ENCODE results near the gene VPS33B. TPM values are rescaled to one million over a fixed set of nuclear protein-coding genes. Genes with fewer than 3 reads are reported as not detected.

VPS33B gene
- total and polyA plus RNA-seq, 4 donors: 1.3 to 8.9 (median 4.5) TPM

DNA sequence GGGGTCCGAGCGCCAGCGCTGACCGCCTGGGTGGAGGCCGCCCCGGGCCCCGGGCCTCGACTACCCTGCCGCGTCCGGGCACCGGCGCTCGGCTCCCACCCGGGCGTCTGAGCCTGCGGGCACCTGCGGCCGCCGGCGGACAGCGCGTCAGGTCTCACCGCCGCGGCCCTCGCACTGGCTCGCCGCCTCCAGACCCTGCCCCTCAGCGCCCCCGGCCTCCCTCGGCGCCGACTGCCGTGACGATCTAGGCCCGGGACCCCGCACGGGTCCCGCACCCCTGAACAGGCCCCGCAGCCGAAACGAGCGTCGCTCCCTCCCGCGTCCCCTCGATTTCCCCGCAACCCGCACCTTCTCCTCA is 28.4 kb downstream of the VPS33B start:
- peaks cover 2 to 10% (median 6%) of the 10 kb centered on the region in 4 donors for H3K36me3 ChIP-seq (ENCODE audit: control insufficient read depth in 4 of 4, insufficient read depth in 3 of 4, low read depth in 1 of 4, low read length in 3 of 4)
- TF ChIP-seq TAF1 (conservative IDR thresholded peaks at IDR 0.05): no peak
- TF ChIP-seq RXRA (IDR thresholded peaks at IDR 0.05): no peak
- no peaks in the 10 kb centered on the region for H3K9me3 ChIP-seq (ENCODE audit: control insufficient read depth in 4 of 4, low read length in 3 of 4)
- under 1% methylated on average over 50 of the region's 50 CpGs for WGBS
- H3K4me3 ChIP-seq (ENCODE audit: low read depth in 1 of 3, low read length in 3 of 3): peak overlapping the region; percentile 65 to 95 (median 92)
- H3K27me3 ChIP-seq (ENCODE audit: control insufficient read depth in 4 of 4, insufficient read depth in 4 of 4, low read length in 3 of 4): no peaks in the 10 kb centered on the region
- peak overlapping the region in 1 of 2 donors; percentile 77 for H3K9ac ChIP-seq (ENCODE audit: low read depth in 1 of 2, low read length in 2 of 2)
- peak overlapping the region in 1 of 2 donors; percentile 48 for H3K27ac ChIP-seq (ENCODE audit: low read depth in 1 of 2, low read length in 2 of 2)
- DNase-seq (ENCODE audit: low spot score): peak; percentile 48
- peaks cover 3 to 17% (median 7%) of the 10 kb centered on the region in 4 donors for H3K4me1 ChIP-seq (ENCODE audit: control insufficient read depth in 4 of 4, insufficient read depth in 4 of 4, low read length in 3 of 4)

DNA sequence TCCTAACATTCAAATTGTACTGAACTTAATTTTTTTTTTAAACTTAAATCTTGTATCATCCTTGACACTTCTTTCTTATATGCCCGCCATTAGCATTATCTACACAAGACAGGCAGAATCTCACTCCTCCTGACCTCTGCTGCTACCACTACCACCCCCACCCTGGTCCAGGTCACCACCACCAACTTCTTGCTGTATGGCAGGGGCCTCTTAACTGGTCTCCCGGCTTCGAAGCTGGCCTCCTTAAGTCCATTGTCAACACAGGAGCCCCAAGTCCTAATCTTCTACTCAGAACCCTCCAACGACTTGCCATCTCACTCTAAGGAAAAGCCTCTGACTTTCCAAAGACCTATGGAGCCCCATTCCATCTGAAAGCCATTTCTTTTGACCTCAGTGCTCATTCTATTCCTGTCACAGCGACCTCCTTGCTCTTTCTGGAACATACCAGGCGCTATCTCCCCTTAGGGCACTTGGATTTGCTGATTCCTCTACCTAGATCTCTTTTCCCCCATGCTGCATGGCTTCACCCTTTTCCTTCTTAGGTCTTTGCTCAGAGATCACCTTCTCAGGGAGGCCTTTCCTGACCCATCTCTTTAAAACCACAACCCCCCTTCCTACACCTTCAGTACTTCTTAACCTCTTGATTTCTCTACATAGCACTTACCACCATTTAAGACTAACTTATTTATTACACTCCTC is 30.7 kb downstream of the VPS33B start:
- peak; percentile 49 for DNase-seq (ENCODE audit: low spot score)
- no peak overlapping the region for H3K9ac ChIP-seq (ENCODE audit: low read depth in 1 of 2, low read length in 2 of 2)
- 91% methylated on average over 6 of the region's 6 CpGs for WGBS
- H3K27me3 ChIP-seq (ENCODE audit: control insufficient read depth in 4 of 4, insufficient read depth in 4 of 4, low read length in 3 of 4): no peaks in the 10 kb centered on the region
- H3K9me3 ChIP-seq (ENCODE audit: control insufficient read depth in 4 of 4, low read length in 3 of 4): no peaks in the 10 kb centered on the region
- TF ChIP-seq FOXA2 (IDR thresholded peaks at IDR 0.05) (no peak), JUND (IDR thresholded peaks at IDR 0.05) (no peak), FOXA1 (IDR thresholded peaks at IDR 0.05) (no peak), HNF4G (IDR thresholded peaks at IDR 0.05) (no peak), YY1 (IDR thresholded peaks at IDR 0.05) (no peak), EGR1 (IDR thresholded peaks at IDR 0.05; ENCODE audit: low read depth in 2 of 2) (no peak), GABPA (IDR thresholded peaks at IDR 0.05 in 1 of 2, conservative IDR thresholded peaks at IDR 0.05 in 1 of 2) (no peak)
- TF ChIP-seq, protein P1, sequence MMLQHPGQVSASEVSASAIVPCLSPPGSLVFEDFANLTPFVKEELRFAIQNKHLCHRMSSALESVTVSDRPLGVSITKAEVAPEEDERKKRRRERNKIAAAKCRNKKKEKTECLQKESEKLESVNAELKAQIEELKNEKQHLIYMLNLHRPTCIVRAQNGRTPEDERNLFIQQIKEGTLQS (IDR thresholded peaks at IDR 0.05): no peak
- TF ChIP-seq, protein P2, sequence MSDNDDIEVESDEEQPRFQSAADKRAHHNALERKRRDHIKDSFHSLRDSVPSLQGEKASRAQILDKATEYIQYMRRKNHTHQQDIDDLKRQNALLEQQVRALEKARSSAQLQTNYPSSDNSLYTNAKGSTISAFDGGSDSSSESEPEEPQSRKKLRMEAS (IDR thresholded peaks at IDR 0.05): no peak
- TF ChIP-seq, protein P3, sequence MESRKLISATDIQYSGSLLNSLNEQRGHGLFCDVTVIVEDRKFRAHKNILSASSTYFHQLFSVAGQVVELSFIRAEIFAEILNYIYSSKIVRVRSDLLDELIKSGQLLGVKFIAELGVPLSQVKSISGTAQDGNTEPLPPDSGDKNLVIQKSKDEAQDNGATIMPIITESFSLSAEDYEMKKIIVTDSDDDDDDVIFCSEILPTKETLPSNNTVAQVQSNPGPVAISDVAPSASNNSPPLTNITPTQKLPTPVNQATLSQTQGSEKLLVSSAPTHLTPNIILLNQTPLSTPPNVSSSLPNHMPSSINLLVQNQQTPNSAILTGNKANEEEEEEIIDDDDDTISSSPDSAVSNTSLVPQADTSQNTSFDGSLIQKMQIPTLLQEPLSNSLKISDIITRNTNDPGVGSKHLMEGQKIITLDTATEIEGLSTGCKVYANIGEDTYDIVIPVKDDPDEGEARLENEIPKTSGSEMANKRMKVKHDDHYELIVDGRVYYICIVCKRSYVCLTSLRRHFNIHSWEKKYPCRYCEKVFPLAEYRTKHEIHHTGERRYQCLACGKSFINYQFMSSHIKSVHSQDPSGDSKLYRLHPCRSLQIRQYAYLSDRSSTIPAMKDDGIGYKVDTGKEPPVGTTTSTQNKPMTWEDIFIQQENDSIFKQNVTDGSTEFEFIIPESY (IDR thresholded peaks at IDR 0.05): no peak
- H3K36me3 ChIP-seq (ENCODE audit: control insufficient read depth in 4 of 4, insufficient read depth in 3 of 4, low read depth in 1 of 4, low read length in 3 of 4): no peaks in the 10 kb centered on the region
- no peak overlapping the region for H3K27ac ChIP-seq (ENCODE audit: low read depth in 1 of 2, low read length in 2 of 2)
- H3K4me3 ChIP-seq (ENCODE audit: low read depth in 1 of 3, low read length in 3 of 3): no peak overlapping the region
- H3K4me1 ChIP-seq (ENCODE audit: control insufficient read depth in 4 of 4, insufficient read depth in 4 of 4, low read length in 3 of 4): peaks cover 3 to 17% (median 7%) of the 10 kb centered on the region in 4 donors

DNA sequence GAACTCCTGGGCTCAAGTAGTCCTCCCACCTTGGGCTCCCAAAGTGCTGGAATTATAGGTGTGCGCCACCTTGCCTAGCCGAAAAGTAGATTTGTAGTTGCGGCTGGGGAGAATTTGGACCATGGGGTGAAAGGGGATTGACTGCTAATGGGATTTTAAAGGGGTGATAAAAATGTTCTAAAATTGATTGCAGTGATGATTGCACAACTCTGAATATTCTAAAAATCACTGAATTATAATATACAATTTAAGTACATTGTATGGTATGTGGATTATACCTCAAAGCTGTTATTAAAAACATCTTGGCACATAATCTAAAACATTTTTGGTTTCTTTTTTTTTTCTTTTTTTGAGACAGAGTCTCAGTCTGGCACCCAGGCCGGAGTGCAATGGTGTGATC is 31.9 kb downstream of the VPS33B start:
- TF ChIP-seq JUND (IDR thresholded peaks at IDR 0.05) (no peak), NR2F2 (IDR thresholded peaks at IDR 0.05) (no peak), FOXA1 (IDR thresholded peaks at IDR 0.05) (no peak)
- TF ChIP-seq, protein P4, sequence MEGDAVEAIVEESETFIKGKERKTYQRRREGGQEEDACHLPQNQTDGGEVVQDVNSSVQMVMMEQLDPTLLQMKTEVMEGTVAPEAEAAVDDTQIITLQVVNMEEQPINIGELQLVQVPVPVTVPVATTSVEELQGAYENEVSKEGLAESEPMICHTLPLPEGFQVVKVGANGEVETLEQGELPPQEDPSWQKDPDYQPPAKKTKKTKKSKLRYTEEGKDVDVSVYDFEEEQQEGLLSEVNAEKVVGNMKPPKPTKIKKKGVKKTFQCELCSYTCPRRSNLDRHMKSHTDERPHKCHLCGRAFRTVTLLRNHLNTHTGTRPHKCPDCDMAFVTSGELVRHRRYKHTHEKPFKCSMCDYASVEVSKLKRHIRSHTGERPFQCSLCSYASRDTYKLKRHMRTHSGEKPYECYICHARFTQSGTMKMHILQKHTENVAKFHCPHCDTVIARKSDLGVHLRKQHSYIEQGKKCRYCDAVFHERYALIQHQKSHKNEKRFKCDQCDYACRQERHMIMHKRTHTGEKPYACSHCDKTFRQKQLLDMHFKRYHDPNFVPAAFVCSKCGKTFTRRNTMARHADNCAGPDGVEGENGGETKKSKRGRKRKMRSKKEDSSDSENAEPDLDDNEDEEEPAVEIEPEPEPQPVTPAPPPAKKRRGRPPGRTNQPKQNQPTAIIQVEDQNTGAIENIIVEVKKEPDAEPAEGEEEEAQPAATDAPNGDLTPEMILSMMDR (IDR thresholded peaks at IDR 0.05; ENCODE audit: low read depth, low read length, missing input control): no peak
- TF ChIP-seq, protein P5, sequence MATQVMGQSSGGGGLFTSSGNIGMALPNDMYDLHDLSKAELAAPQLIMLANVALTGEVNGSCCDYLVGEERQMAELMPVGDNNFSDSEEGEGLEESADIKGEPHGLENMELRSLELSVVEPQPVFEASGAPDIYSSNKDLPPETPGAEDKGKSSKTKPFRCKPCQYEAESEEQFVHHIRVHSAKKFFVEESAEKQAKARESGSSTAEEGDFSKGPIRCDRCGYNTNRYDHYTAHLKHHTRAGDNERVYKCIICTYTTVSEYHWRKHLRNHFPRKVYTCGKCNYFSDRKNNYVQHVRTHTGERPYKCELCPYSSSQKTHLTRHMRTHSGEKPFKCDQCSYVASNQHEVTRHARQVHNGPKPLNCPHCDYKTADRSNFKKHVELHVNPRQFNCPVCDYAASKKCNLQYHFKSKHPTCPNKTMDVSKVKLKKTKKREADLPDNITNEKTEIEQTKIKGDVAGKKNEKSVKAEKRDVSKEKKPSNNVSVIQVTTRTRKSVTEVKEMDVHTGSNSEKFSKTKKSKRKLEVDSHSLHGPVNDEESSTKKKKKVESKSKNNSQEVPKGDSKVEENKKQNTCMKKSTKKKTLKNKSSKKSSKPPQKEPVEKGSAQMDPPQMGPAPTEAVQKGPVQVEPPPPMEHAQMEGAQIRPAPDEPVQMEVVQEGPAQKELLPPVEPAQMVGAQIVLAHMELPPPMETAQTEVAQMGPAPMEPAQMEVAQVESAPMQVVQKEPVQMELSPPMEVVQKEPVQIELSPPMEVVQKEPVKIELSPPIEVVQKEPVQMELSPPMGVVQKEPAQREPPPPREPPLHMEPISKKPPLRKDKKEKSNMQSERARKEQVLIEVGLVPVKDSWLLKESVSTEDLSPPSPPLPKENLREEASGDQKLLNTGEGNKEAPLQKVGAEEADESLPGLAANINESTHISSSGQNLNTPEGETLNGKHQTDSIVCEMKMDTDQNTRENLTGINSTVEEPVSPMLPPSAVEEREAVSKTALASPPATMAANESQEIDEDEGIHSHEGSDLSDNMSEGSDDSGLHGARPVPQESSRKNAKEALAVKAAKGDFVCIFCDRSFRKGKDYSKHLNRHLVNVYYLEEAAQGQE (IDR thresholded peaks at IDR 0.05): no peak
- DNase-seq (ENCODE audit: low spot score): no peak
- H3K36me3 ChIP-seq (ENCODE audit: control insufficient read depth in 4 of 4, insufficient read depth in 3 of 4, low read depth in 1 of 4, low read length in 3 of 4): no peaks in the 10 kb centered on the region
- no peaks in the 10 kb centered on the region for H3K27me3 ChIP-seq (ENCODE audit: control insufficient read depth in 4 of 4, insufficient read depth in 4 of 4, low read length in 3 of 4)
- no peak overlapping the region for H3K27ac ChIP-seq (ENCODE audit: low read depth in 1 of 2, low read length in 2 of 2)
- H3K4me3 ChIP-seq (ENCODE audit: low read depth in 1 of 3, low read length in 3 of 3): no peak overlapping the region
- H3K9me3 ChIP-seq (ENCODE audit: control insufficient read depth in 4 of 4, low read length in 3 of 4): no peaks in the 10 kb centered on the region
- WGBS: 95% methylated on average over 4 of the region's 4 CpGs
- H3K9ac ChIP-seq (ENCODE audit: low read depth in 1 of 2, low read length in 2 of 2): no peak overlapping the region
- H3K4me1 ChIP-seq (ENCODE audit: control insufficient read depth in 4 of 4, insufficient read depth in 4 of 4, low read length in 3 of 4): peaks cover 3 to 17% (median 7%) of the 10 kb centered on the region in 4 donors
